ENCODE data around the gene ATG2A.

DNA sequence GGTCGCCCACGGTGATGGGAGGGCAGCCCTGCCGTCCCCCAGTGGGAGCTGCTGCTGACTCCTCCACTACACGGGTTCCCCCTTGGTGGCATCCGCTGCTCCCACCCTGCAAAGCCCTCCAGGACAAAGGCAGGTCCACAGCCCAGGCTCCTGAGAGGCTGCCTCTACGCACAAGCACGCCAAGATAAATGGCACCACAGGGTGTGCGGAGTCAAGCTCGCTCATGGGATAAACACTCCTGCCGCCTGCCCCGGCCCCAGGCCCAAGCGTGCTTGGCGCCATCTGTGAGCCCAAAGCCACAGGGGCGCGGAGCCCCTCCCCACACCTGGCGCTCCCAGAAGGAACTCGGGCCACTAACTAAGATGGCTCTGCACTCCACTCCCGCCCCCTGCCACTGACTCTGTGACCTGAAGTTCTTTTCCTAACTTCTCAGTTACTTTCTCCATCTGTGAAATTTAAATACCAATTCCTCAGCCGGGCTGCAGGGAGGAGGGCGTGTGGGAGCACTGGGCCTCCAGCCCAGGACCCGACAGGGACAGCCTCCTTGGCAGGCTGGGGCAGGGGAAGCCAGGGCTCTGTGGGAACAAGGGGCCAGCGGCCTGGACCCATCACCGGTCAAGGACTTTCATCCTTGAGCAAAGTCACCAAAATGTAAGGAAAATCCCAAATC is 53.5 kb downstream of the ATG2A start:
- TF ChIP-seq KDM4A (IDR thresholded peaks at IDR 0.05; ENCODE audit: low read depth, low read length, severe bottlenecking) = no peak
- TF ChIP-seq RAD21 (IDR thresholded peaks at IDR 0.05 in 1 of 2, conservative IDR thresholded peaks at IDR 0.05 in 1 of 2; ENCODE audit: low read depth in 2 of 2, low read length in 2 of 2) = no peak
- TF ChIP-seq, protein P1, sequence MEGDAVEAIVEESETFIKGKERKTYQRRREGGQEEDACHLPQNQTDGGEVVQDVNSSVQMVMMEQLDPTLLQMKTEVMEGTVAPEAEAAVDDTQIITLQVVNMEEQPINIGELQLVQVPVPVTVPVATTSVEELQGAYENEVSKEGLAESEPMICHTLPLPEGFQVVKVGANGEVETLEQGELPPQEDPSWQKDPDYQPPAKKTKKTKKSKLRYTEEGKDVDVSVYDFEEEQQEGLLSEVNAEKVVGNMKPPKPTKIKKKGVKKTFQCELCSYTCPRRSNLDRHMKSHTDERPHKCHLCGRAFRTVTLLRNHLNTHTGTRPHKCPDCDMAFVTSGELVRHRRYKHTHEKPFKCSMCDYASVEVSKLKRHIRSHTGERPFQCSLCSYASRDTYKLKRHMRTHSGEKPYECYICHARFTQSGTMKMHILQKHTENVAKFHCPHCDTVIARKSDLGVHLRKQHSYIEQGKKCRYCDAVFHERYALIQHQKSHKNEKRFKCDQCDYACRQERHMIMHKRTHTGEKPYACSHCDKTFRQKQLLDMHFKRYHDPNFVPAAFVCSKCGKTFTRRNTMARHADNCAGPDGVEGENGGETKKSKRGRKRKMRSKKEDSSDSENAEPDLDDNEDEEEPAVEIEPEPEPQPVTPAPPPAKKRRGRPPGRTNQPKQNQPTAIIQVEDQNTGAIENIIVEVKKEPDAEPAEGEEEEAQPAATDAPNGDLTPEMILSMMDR (IDR thresholded peaks at IDR 0.05; ENCODE audit: control extremely low read depth in 1 of 3, insufficient read depth in 1 of 3, low read depth in 1 of 3, low read length in 3 of 3) = no peak
- no peak for TF ChIP-seq JUND (IDR thresholded peaks at IDR 0.05; ENCODE audit: low read length)
- TF ChIP-seq USF2 (IDR thresholded peaks at IDR 0.05; ENCODE audit: low read length) = no peak
- no peak for TF ChIP-seq CHD2 (IDR thresholded peaks at IDR 0.05; ENCODE audit: low read length)
- no peak for TF ChIP-seq POLR2AphosphoS5 (IDR thresholded peaks at IDR 0.05; ENCODE audit: low read depth, low read length)
- TF ChIP-seq HDAC6 (IDR thresholded peaks at IDR 0.05; ENCODE audit: low read depth, low read length) = no peak
- TF ChIP-seq, protein P2, sequence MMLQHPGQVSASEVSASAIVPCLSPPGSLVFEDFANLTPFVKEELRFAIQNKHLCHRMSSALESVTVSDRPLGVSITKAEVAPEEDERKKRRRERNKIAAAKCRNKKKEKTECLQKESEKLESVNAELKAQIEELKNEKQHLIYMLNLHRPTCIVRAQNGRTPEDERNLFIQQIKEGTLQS (IDR thresholded peaks at IDR 0.05; ENCODE audit: insufficient read depth, low read depth, low read length) = no peak
- TF ChIP-seq TBP (IDR thresholded peaks at IDR 0.05; ENCODE audit: low read depth, low read length) = no peak
- no peak for TF ChIP-seq KDM1A (IDR thresholded peaks at IDR 0.05; ENCODE audit: borderline replicate concordance, low read length)
- no peak for TF ChIP-seq SUZ12 (IDR thresholded peaks at IDR 0.05; ENCODE audit: low read length)
- no peak for TF ChIP-seq POLR2A (IDR thresholded peaks at IDR 0.05; ENCODE audit: control extremely low read depth in 1 of 2, low read depth in 2 of 2, low read length in 2 of 2)
